DMS53 treated with DMSO at 0.1 percent for 48 hours (cell line): ENCODE data around the gene E2F7.
A peak's percentile ranks its signal among the peaks of the same experiment; 100 is the strongest.

Source experiments
- DNase-seq: peaks from one replicate; lab custom pipeline; 2025; ENCODE audit not compliant: unreplicated experiment; lab: John Stamatoyannopoulos, UW

E2F7 gene

DNA sequence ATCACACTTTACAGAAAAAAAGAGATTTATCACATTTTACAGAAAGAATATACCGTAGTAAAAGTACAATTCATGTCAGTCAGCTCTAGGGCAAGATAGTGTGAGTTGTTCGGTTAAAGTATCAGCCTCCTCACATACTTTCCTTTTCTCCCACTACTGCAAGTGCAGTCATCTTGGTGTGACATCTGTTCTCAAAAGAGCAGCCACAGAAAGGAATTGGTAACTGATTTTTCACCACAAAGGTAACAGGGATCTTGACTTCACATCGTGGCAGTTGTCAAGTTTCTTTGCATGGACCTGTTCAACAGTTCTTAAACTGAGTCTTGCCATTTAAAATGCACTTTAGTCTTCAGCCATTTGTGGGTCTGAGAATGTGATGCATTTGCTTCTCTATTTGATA is 5.0 kb upstream of the E2F7 start:
- DNase-seq, result no peak

DNA sequence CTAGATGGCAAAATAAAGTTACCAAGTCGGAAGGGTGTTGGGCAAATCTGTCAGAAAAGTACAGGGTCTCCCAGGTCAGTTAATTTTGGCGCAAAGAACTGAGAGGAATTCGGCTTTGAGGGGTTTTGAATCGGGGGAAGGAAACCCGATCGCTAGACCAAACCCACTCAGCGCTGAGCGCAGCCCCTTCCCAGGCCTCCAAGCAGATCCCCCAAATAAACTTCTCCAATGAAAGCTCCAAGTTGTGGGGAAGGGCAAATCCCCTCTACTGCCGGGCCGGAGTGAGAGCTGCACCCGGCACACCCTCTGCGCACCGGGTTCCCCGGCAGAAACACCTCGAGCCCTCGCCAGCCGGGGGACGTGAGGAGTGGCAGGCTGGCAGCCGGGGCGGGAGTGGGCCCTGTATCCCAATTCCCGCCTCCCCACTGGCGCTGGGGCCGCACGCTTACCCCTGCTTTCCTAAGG is 441 bp downstream of the E2F7 start:
- DNase-seq, result no peak

DNA sequence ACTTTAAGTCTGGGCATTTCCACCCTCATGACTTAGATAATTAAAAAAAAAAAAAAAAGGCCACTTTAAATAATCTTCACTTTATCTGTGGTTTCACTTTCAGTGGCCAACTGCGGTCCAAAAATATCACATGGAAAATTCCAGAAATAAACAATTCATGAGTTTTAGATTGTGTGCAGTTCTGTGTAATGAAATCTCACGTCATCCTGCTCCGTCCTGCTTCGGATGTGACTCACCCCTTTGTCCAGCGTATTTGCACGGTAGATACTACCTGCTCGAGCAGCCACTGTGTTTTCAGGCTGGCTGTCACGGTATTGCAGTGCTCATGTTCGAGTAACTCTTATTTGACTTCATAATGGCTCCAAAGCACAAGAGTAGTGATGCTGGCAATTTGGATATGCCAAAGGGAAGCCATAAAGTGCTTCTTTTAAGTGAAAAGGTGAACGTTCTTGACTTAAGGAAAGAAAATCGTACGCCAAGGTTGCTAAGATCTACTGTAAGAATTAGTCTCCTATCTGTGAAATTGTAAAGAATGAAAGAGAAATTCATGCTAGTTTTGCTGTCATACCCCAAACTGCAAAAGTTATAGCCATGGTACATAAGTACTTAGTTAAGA is 2.4 kb downstream of the E2F7 start:
- DNase-seq, result peak; percentile 96

DNA sequence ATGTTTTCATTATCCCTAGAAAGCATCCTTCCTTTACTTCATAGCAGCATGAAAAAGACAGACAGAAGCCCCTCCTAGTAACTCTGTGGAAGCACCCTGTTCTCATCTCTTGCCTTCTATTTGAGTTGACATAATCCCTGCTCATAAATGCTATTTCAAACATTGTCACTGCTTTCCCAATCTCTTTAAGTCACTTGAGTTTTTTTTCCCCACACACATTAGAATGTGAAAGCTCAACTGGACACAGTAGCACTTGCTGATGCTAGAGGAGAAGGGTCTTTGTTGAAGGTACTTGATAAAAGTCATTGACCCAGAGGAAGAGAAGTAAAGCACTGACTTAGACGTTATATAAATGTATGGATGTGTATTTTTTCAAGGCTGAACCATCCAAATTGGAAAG is 3.0 kb downstream of the E2F7 start:
- DNase-seq, result no peak

DNA sequence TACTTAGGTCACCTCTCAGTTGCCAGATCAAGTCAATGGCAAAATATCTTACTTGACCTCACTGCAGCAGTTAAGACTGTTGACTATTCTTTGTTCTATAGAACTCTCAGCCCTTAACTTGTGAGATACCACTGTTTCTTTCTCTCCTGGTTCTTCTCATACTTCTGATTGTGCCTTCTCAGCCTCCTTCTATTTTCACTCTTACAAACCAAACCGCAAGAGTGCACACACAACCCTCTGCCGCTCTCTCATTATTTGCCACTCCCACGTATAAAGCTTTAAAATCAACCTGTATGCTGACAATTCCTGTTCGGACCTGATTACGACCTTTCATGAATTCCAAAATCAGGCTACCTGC is 4.5 kb downstream of the E2F7 start:
- no peak for DNase-seq

DNA sequence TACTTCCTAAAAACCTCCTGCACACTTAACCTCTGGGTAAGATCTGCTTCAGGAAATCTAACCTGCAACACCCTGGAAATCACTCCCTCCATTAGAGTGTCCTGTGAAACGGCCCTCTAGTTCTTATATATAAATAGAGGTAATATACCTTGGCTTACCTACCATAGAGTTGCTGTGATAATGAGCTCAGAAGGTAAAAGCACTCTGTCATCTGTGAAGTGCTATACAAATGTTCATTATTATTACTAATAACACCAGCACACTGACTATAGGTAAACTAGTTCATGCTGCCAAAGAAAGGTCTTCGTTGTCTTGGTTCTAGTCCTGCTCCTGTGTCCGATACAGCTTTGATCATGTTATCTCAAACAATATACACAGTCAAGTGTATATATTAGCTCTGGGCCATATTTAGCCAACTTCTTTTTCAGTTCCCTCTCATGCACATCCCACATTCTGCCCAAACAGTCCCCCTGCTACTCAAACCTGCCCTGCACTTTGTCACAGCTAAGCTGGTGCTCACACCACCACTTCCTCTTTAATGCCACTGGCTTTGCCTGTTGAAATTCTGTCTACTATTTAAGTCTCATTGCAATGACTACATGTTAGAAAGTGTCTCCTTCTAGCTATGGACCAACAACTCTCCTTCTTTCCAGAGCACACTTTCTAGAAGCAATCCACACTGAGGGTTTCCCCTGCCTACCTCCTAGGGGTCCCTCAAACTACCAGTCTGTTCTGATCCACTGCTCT is 5.1 kb downstream of the E2F7 start:
- DNase-seq, result no peak

DNA sequence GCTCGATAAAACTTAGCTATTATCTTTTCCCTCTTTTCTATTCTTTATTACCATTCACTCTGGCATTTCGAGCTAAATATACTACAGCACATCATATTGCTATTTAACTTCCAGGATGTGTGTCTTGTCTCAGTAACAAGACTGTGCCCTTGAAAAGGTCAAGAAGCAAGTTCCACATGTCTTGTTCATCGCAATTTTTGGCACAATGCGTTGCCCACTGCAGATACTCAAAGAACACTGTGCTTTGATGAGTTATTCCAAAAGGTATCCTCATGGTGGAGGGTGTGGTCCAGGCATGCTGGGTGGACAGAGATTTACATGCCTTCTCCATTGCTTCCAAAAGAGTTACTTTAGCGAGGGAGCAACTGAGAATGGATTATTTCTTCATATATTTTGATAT is 6.6 kb downstream of the E2F7 start:
- no peak for DNase-seq

DNA sequence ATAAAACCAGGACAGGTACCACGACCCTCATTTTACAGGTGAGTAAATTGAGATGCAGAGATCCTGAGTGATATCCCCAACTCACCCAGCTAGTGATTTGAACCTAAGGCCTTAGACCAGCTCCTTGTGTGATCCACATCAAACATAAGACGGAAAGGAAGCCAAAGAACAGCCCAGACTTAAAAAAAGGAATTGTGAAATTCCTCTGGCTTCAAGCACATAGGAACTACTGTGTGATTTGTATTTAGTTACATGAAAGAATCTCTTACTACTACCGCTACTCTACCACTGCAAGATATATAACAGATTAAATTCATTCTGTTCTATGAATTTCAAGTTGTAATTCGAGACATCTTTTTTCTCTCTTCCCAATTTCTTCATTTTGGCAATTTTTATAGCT is 10.5 kb downstream of the E2F7 start:
- no peak for DNase-seq

DNA sequence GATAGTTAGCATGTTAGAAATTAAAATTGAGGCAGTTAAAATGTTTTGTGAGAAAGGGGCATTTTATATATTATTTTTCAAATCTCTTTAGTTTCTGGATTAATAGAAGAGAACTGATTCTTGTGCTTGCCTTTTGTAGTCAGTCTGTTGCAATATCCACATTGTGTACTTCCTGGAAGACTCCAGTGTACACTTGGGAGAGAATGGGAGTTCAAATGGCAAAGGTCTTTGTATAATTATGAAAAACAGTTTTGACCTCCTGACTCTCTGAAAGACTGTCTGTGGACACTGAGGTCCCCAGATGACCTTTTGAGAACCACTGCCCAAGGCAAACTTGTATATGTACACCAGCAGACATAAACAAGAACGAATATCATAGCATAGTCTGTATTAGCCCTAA is 12.1 kb downstream of the E2F7 start:
- no peak for DNase-seq

DNA sequence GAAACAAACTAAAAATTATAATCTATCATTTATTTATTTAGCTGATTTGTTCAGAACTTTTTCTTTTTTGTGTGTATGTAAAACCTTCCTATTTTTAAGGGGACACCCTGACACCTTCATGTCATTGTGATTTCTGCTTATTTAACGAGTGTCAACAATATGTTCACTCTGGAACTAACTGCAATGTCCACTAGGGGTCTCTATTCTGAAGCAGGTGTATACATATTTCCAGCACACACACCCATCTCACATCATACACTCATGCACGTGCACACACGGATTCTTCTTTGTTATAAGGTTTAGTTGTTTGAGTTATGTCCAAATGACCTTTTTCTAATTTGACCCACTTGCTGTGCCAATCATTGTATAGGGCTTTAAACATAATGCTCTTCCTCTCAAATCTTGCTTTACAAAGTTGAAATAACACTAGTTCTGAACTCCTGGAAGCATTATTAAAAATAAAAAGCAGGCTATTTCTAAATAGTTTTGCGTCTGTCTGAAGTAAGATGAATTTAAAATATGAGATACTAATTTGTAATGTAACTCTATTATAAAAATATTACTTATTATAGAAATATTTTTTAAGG is 15.5 kb downstream of the E2F7 start:
- peak; percentile 87 for DNase-seq

DNA sequence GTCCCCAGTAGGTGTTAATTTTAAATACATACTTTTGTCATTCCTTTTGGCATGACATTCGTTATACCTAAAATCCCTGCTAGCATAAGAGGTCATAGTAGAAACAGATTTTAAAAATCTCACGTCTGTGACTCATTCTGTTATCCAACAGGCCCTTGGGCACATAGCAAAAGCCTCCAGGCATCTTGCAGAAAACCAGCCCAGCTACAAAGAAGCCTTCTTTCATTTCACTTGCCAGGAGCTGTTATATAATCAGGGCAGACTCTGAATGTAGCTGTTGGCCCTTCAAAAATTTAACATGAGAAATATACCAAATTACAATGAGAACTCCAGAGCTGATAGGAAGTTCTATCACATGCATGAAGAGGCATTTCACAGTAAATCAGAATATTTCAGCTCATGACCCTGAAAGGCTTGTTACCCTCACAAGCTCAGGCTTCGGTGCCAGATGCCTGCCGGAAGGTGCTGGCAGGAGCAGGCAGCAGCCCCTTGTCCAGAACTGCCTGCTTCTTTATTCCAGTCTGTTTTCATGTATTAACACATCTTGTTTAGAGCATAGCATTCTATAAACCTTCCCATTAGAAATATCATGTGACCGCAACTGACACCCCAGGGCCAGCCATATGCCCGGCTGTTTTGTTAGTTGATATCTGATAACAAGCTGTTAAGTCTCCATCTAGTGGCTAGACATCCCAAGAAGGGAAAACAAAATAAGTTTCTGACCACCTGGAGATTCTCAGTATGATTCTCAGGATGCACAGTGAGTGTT is 17.8 kb downstream of the E2F7 start:
- DNase-seq, result no peak

DNA sequence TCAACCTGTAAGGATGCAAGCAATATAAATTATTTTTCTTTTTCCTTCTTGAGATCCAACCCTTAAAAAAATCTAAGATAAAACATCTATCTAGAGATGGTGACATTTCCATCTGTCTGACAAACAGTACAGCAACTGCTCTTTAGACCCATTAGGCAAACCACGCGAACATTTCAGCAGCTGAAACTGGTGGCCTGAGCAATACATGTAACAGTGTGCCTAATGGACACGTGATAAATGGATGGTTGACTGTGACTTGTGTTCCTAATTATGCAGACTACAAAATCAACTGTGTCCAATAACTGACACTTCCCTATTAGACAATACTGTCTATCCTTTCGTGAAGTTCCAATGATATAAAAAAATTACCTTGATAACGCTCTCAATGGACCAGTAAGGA is 18.9 kb downstream of the E2F7 start:
- no peak for DNase-seq

DNA sequence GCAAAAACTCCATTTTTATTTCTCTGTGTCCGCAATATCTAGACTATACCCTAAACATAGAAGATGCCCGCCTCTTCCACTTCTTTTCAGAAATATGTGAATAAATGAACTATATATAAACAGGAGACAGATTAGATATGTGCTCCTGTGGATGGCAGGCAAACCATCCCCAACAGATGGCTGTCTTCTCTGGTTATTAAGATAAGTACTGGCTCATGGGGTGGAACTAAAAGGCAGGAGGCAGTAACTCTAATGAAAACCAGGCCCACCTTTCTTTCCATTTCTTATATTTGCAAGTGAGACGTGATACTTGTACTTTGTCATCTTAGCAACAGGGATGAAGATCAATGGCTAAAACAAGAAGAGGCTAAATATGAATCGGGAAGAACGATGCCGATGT is 20.2 kb downstream of the E2F7 start:
- no peak for DNase-seq

DNA sequence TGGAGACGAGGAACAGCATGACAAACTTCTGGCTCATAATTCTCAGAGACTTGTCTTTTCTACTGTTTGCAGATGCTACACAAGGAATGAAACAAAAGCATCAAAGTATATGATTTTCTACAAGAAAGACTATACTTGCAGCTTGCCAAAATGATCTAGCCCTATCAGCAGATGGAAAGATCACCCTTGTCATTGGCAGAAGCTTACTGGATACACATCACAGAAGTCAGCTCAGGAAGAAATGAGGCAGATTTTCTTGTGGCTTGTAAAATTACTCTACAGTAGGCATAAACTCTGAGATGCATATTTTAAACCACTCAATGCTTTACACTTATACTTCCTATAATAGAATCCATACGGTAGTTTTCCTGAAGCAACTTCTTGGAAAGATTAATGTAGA is 20.6 kb downstream of the E2F7 start:
- DNase-seq, result no peak

DNA sequence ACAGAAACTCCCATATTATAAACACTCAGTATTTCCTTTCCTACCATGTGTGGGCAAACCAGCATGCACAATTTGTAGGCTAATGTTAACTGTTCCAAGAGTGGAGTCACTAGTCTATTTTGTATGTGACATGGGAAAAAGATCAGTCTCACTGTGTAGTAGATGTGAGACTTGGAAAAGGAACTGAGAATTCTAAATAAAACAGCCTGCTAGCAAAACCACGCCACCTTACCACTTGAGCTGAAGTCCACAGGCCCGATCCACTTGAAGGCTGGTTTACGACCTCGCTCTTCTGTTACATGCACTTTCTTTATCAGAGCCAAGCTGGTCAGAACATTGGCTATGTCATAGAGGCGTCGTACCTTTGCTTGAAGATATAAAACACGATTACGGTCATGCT is 22.5 kb downstream of the E2F7 start:
- DNase-seq, result no peak

DNA sequence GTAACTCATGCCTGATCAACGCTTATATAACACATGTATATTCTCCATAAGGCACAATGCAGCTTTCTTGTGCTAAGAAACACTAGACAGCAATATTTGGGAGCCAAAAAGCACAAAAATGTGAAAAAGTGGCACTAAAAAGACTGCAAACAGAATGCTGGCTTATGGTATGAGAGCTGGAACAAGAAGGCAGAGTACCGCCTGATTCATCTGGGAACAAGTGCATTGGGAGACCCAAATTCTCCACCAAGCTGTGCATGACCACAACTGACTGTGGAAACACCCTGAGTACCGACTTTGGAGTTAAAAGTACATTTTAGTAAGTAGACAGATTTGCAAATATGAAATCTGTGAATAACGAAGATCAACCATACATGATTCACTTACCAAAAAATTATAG is 25.1 kb downstream of the E2F7 start:
- no peak for DNase-seq

DNA sequence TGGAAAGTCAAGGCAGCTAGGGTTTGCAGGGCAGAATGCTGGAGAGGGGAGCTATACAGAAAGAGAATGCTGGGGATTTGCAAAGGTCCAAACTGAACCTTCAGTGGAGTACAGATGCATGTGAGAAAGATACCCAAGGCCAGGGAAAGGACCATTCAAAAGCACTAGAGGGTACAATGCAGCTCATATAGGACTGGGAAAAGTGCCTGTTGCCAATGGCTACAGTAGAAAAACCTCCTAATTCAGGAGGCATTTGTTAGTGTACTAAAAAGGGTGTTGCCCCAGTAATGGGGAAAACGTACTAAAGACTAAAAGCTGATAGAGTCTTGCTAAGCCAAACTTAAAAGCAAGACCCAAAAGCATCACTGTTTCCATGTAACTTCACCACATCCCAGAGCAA is 30.1 kb downstream of the E2F7 start:
- DNase-seq, result no peak

DNA sequence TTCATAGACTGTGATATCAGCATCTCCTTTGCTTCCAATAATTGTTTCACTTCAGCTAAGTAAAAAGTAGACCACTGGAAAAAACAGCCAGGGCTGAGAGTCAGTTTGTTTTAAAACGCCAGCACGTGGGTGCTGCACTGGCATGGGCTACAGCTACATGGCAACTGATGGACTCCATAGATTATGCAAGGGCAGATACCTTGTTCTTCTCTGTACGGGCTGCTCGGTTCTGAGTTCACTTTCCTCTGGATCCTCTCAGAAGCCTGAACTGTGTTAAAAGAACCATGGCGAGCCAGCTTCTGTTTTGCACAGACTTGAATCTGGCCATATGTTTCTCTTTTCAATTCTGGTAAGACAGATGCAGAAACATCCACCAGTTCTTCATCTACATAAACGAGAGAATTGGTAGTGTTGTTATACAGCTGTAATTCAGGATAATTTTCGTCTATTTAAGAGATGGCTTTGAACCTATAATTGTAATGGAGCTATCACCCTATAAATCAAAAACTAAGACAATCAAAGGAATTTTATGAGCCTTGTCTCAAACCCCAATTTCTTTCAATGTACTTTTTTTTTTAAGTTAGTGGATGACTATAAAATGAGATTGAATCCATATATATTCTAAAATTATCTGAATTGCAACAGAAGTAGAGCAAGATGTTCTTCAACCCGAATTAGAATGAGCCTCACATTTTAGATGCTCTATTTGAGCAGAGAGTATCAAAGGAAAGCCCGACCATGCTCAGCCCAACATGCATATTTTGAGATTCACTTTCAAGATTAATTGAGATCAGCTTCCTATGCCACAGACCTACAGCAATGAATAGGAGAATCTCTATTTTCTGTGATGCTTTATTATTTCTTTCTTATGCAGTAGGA is 31.5 kb downstream of the E2F7 start:
- DNase-seq, result no peak

DNA sequence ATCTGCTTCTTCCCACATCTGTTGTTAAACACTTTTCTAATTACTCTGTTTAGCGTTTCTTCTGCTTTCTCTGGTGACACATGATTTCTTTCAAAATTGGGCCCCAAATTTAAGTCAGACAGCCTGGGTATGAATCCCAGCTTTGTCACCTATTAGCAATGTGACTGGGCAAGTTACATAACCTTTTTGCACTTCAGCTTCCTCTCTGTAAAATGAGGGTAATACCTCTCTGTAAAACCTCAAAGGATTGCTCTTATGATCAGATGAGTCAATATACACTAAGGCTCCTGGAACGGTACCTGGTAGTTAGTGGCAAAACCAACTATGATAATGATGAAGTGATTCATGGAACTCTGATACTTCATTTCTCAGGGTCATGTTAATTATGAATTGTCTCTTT is 33.0 kb downstream of the E2F7 start:
- no peak for DNase-seq

DNA sequence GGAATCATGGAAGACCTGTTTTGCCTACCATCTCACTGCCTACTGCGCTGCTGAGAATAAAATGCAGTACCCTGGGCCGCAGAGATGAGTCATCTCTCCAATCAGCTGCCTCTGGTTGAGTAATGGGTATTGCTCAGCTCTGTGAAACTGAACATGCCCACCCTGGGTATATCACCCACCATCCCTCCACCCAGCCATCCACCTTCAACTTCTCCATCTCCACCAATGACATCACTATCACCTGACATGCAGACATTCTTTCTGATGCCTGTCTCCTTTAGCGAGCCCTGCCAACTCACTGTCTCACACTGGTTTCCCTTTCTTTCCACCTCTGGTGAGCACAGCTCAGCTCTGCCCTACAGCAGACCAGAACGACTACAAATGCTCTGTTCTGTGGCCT is 33.6 kb downstream of the E2F7 start:
- DNase-seq, result no peak

DNA sequence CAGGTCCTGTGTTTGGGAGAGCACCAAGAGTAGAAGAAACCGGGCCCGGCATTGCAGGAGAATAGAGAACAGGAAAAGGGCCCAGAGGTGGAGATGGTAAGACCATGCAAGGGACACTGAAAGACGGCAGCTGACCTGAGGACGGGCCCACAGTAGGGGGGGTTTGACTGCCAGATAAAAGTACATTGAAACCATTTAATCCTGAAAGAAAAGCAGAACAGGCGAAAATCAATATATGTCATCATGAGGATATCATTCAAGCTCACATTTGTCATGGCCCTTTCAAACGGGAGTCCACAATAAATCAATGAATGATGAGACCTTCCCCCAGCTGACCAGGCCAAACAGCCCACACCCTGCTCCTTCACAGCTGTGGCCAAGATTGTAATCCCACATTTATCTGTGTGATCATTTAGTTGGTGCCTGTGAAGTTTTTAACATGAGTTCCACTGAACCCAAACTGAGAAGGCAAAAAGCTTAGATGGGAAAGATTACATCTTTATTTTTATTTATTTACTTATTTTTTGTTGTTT is 39.5 kb downstream of the E2F7 start:
- DNase-seq, result no peak
